Endodermal cell (in vitro differentiated cells): ENCODE data around the gene GPR160. TPM values are rescaled to one million over a fixed set of nuclear protein-coding genes. Genes with fewer than 3 reads are reported as not detected.

Source experiments
- DNase-seq: peaks from one replicate; pipeline ENCODE4 v3.0.0-alpha.2; 2017
- H3K27ac ChIP-seq: 2 replicates; pipeline ENCODE4 v1.5.1; 2013; ENCODE audit warnings: mild to moderate bottlenecking, low read depth, low read length, moderate library complexity
- H3K27me3 ChIP-seq: 2 replicates; pipeline ENCODE4 v1.6.1; 2013; ENCODE audit warnings: mild to moderate bottlenecking, low read length, moderate library complexity; ENCODE audit not compliant: insufficient read depth, control insufficient read depth, poor library complexity, severe bottlenecking
- H3K36me3 ChIP-seq: 2 replicates; pipeline ENCODE4 v1.7.0; 2013; ENCODE audit warnings: mild to moderate bottlenecking, low read length, moderate library complexity; ENCODE audit not compliant: control insufficient read depth, insufficient read depth
- H3K4me1 ChIP-seq: one replicate; pipeline ENCODE4 v1.7.0; 2013; ENCODE audit warnings: low read length; ENCODE audit not compliant: control insufficient read depth, insufficient read depth
- H3K4me3 ChIP-seq: 2 replicates; pipeline ENCODE4 v1.5.1; 2013; ENCODE audit warnings: mild to moderate bottlenecking, low read length, moderate library complexity
- H3K9ac ChIP-seq: 2 replicates; pipeline ENCODE4 v1.6.1; 2013; ENCODE audit warnings: mild to moderate bottlenecking, low read length, moderate library complexity; ENCODE audit not compliant: poor library complexity, severe bottlenecking; ENCODE audit errors: extremely low read depth
- H3K9me3 ChIP-seq: 2 replicates; pipeline ENCODE4 v1.6.1; 2013; ENCODE audit warnings: mild to moderate bottlenecking, low read length, moderate library complexity; ENCODE audit not compliant: control insufficient read depth
- H3K27ac Mint-ChIP-seq: 2 replicates; pipeline ENCODE4 v1.8.0; 2020; ENCODE audit warnings: mixed read lengths
- H3K27me3 Mint-ChIP-seq: 2 replicates; pipeline ENCODE4 v1.8.0; 2021; ENCODE audit warnings: mild to moderate bottlenecking, mixed read lengths; ENCODE audit not compliant: insufficient read depth
- H3K36me3 Mint-ChIP-seq: 2 replicates; pipeline ENCODE4 v1.8.0; 2020; ENCODE audit warnings: low read depth, mixed read lengths
- H3K4me1 Mint-ChIP-seq: 2 replicates; pipeline ENCODE4 v1.8.0; 2020; ENCODE audit warnings: mixed read lengths
- H3K4me3 Mint-ChIP-seq: 2 replicates; pipeline ENCODE4 v1.8.0; 2020; ENCODE audit warnings: mild to moderate bottlenecking, moderate library complexity, mixed read lengths
- H3K9me3 Mint-ChIP-seq: 2 replicates; pipeline ENCODE4 v1.8.0; 2020; ENCODE audit warnings: mild to moderate bottlenecking, mixed read lengths
- WGBS, 2 experiments: methylation state at CpG; one replicate each; pipeline versions ENCODE4 v1.1.5 to v1.1.7; 2013; ENCODE audit warnings: missing lambda C conversion rate in 2 of 2, mixed read lengths in 1 of 2; ENCODE audit not compliant: insufficient coverage in 1 of 2, insufficient read length in 1 of 2; 5-methylcytosine and 5-hydroxymethylcytosine counted together
- total RNA-seq, 2 donors: library from RNA; stranded (reverse); fragmentation: NEBNext Ultra II Directional in 1 of 2; extraction: Animal tissue kit (Norgen Biotek cat#: 25700) in 1 of 2; gene quantifications; 2 replicates in 1 of 2; 3 replicates in 1 of 2; pipeline ENCODE4 v1.2.1, GENCODE V29; 2021
- TF ChIP-seq, protein P1 (sequence below): fragments of 200-600 bp; sonication (generic); conservative IDR thresholded peaks from 2 replicates; pipeline ENCODE4 v1.5.0; 2021; ENCODE audit warnings: antibody characterized with exemption, mild to moderate bottlenecking

GPR160 gene
- total RNA-seq, 2 donors from 2014 or later: 6.9 to 8.6 TPM

DNA sequence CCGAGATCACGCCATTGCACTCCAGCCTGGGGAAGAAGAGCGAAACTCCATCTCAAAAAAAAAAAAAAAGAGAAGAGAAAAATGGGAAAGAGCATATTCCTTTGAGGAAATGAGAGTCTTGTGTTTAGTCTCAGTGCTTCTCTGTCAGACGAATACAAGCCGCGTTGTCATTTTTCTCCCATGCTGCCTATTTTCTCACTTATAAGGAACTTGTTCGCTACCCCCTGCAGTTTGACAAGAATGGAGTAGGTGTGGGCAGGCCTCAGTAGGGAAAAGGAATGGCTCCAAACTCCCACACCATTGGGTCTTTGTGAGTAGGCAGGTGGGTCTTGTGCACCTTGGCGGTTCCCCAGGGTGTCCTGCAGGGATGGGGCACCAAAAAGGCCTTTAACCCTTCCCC is 6.5 kb downstream of the GPR160 start:
- no peaks in the 10 kb centered on the region for H3K36me3 ChIP-seq
- Mint-ChIP-seq H3K36me3 (no peaks in the 10 kb centered on the region), H3K4me3 (no peak overlapping the region), H3K9me3 (no peaks in the 10 kb centered on the region), H3K4me1 (peaks cover 30% of the 10 kb centered on the region), H3K27me3 (peaks cover 9% of the 10 kb centered on the region), H3K27ac (no peak overlapping the region)
- no peak overlapping the region for H3K9ac ChIP-seq
- TF ChIP-seq, protein P1, sequence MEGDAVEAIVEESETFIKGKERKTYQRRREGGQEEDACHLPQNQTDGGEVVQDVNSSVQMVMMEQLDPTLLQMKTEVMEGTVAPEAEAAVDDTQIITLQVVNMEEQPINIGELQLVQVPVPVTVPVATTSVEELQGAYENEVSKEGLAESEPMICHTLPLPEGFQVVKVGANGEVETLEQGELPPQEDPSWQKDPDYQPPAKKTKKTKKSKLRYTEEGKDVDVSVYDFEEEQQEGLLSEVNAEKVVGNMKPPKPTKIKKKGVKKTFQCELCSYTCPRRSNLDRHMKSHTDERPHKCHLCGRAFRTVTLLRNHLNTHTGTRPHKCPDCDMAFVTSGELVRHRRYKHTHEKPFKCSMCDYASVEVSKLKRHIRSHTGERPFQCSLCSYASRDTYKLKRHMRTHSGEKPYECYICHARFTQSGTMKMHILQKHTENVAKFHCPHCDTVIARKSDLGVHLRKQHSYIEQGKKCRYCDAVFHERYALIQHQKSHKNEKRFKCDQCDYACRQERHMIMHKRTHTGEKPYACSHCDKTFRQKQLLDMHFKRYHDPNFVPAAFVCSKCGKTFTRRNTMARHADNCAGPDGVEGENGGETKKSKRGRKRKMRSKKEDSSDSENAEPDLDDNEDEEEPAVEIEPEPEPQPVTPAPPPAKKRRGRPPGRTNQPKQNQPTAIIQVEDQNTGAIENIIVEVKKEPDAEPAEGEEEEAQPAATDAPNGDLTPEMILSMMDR: no peak
- no peak overlapping the region for H3K4me3 ChIP-seq
- no peak overlapping the region for H3K27ac ChIP-seq
- no peak for DNase-seq
- H3K27me3 ChIP-seq: peaks cover 12% of the 10 kb centered on the region
- no peaks in the 10 kb centered on the region for H3K9me3 ChIP-seq
- 96 to 100% methylated on average over 4 to 7 of the region's 8 CpGs for WGBS, 2 experiments
- no peaks in the 10 kb centered on the region for H3K4me1 ChIP-seq

- Histone ChIP-seq H3K27ac (no peak overlapping the region), H3K4me1 (no peaks in the 10 kb centered on the region), H3K9ac (no peak overlapping the region), H3K27me3 (peaks cover 7% of the 10 kb centered on the region), H3K4me3 (no peak overlapping the region), H3K9me3 (no peaks in the 10 kb centered on the region), H3K36me3 (no peaks in the 10 kb centered on the region)
- H3K36me3 Mint-ChIP-seq: no peaks in the 10 kb centered on the region
- no peak overlapping the region for H3K27ac Mint-ChIP-seq
- no peak overlapping the region for H3K4me3 Mint-ChIP-seq
- no peak for DNase-seq
- peaks cover 28% of the 10 kb centered on the region for H3K4me1 Mint-ChIP-seq
- TF ChIP-seq, protein P1: no peak
- H3K27me3 Mint-ChIP-seq: peaks cover 6% of the 10 kb centered on the region
- H3K9me3 Mint-ChIP-seq: no peaks in the 10 kb centered on the region
- WGBS, 2 experiments: 95 to 97% methylated on average over 7 to 8 of the region's 8 CpGs
Observed at GRCh38 chr3:170044795-170045244, 7.0 kb downstream of the GPR160 start.

DNA sequence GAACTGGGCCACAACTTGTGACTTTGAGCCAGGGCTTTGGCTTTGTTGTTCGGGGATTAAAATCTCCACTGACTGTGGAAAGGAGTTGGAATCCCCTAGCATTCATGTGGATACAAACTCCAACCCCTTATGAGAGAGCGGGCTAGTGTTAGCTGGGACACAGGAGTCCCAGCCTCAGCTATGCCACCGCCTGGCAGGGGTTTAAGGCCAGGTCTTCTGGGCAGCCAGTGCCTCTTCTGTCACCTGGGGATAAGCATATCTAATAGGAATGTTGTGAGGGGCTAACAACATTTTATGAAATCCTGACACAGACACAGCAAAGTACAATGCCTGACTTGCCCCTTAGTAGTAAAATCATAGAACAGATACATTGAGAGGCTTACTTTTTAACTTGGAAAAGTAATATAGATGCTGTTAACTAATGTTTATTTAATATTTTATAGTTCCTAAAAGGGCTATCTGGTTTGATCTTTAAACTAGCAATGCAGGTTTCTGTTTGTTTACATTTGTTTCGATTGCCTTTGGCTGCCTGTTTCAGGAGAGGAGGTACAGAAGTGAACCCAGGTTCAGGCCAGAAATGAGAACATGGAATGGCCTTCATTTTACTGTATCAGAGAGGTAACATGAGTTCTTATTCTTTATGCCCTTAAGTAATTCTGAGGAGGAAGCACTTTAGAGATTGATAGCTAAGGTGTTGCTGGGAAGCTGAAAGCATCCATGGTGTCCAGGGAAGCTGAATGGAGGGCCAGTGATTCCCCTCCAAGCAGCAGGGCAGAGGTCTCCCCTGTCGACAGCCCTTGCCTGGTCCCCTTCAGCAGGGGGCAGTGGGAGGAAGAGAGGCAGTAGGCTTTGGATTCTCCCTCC is 8.7 kb downstream of the GPR160 start:
- DNase-seq: no peak
- Mint-ChIP-seq H3K9me3 (no peaks in the 10 kb centered on the region), H3K27me3 (peaks cover 1% of the 10 kb centered on the region), H3K4me3 (no peak overlapping the region), H3K4me1 (peaks cover 17% of the 10 kb centered on the region), H3K27ac (no peak overlapping the region), H3K36me3 (no peaks in the 10 kb centered on the region)
- Histone ChIP-seq H3K27me3 (no peaks in the 10 kb centered on the region), H3K9me3 (no peaks in the 10 kb centered on the region), H3K4me1 (no peaks in the 10 kb centered on the region), H3K27ac (no peak overlapping the region), H3K9ac (no peak overlapping the region), H3K4me3 (no peak overlapping the region), H3K36me3 (no peaks in the 10 kb centered on the region)
- 86 to 100% methylated on average over 1 to 5 of the region's 5 CpGs for WGBS, 2 experiments
- TF ChIP-seq, protein P1: no peak
